ENCODE results near the gene BDNF. TPM values are rescaled to one million over a fixed set of nuclear protein-coding genes. Genes with fewer than 3 reads are reported as not detected.

Gene BDNF
- total and polyA plus RNA-seq, 4 donors = 0.38 to 1.6 (median 1.4) TPM

Other genes starting within 250 kb of the BDNF start
- gene LGR4, start 227.7 kb downstream of the BDNF start, total RNA-seq = 10 to 100 TPM in 1 of 2 donors, 1 to 10 TPM in 1; 5.1 to 29.2 TPM
- 1 to 10 TPM; 2.2 to 2.3 TPM for gene LGR4, start 227.7 kb downstream of the BDNF start, polyA plus RNA-seq
- gene LIN7C, start 193.7 kb downstream of the BDNF start, total RNA-seq = 10 to 100 TPM; 24.1 to 55.9 TPM
- 1 to 10 TPM; 5.5 to 9.3 TPM for gene LIN7C, start 193.7 kb downstream of the BDNF start, polyA plus RNA-seq